Body of pancreas (tissue), 4 donors: ENCODE data around the gene TRERF1. TPM values are rescaled to one million over a fixed set of nuclear protein-coding genes. Genes with fewer than 3 reads are reported as not detected.
A peak's percentile ranks its signal among the peaks of the same experiment; 100 is the strongest.
"Not testable (repeated sequence)": the region's sequence is repeated elsewhere in the genome, so short reads cannot be mapped to it uniquely, and the experiment has no call there.

Experiments used
- ATAC-seq: fragments of 150-250 bp; one replicate; pipeline ENCODE4 v1.9.1; 2016
- DNase-seq, 4 donors: peaks; one replicate each; pipeline ENCODE4 v3.0.0-alpha.2; 2019
- H3K27ac ChIP-seq, 4 donors: fragments of 200-600 bp; sonication (generic); 1 replicate in 3 of 4; 2 replicates in 1 of 4; pipeline versions ENCODE4 v1.5.1 to v1.6.1; 2016 to 2019; ENCODE audit warnings: mild to moderate bottlenecking in 1 of 4, mixed read lengths in 1 of 4, moderate library complexity in 1 of 4
- H3K27me3 ChIP-seq, 2 donors: fragments of 200-600 bp; sonication (generic); one replicate each; pipeline ENCODE4 v1.6.0; 2016; ENCODE audit warnings: mild to moderate bottlenecking in 1 of 2
- H3K36me3 ChIP-seq, 2 donors: fragments of 200-600 bp; sonication (generic); replicated peaks in 1 of 2; 2 replicates each; pipeline ENCODE4 v1.5.1; 2016; ENCODE audit warnings: low read depth in 2 of 2; ENCODE audit not compliant: insufficient read depth in 1 of 2
- H3K4me1 ChIP-seq: fragments of 200-600 bp; sonication (generic); one replicate; pipeline ENCODE4 v1.6.0; 2016
- H3K4me3 ChIP-seq, 2 donors: fragments of 200-600 bp; sonication (generic); 1 replicate in 1 of 2; 2 replicates in 1 of 2; pipeline ENCODE4 v1.5.1; 2016 to 2019
- H3K9me3 ChIP-seq, 3 donors: fragments of 200-600 bp; sonication (generic); 1 replicate in 2 of 3; 2 replicates in 1 of 3; pipeline ENCODE4 v1.5.1; 2016
- CTCF ChIP-seq, 7 experiments: fragments of 450-650 bp in 4 of 7; fragments of 200-600 bp in 3 of 7; sonication (generic) in 3 of 7; IDR thresholded peaks; one replicate each; pipeline ENCODE4 v1.5.1; 2016 to 2019; ENCODE audit warnings: antibody characterized with exemption in 7 of 7
- POLR2A ChIP-seq, 3 donors: fragments of 450-650 bp; IDR thresholded peaks; one replicate each; pipeline ENCODE4 v1.6.1; 2016; ENCODE audit warnings: antibody characterized with exemption in 3 of 3, mild to moderate bottlenecking in 2 of 3
- WGBS, 2 donors: methylation state at CpG; one replicate each; pipeline ENCODE4 v1.1.5; 2017; 5-methylcytosine and 5-hydroxymethylcytosine counted together
- intact Hi-C: fragments of 100-400 bp; cut with DNase I; formaldehyde crosslinking; loops from one replicate; pipeline ENCODE4 v1.15.1; 2023
- total RNA-seq, 2 donors: library from RNA; depleted of rRNA; stranded (reverse); fragments of >200 nt; gene quantifications; one replicate each; pipeline ENCODE4 v1.1.0, GENCODE V29; 2016

Gene TRERF1
- total RNA-seq, 2 donors from 2014 or later, result 2.3 to 3.4 TPM

- DNase-seq (no peak), ATAC-seq (no peak)
- intact Hi-C loops, result no loop called here
- TF ChIP-seq CTCF (IDR thresholded peaks at IDR 0.05), result no peak
- TF ChIP-seq POLR2A (IDR thresholded peaks at IDR 0.05), result no peak
- Histone ChIP-seq H3K36me3 (no peaks in the 10 kb centered on the region), H3K4me3 (no peak overlapping the region), H3K4me1 (peaks cover 4% of the 10 kb centered on the region), H3K27me3 (no peaks in the 10 kb centered on the region), H3K9me3 (no peaks in the 10 kb centered on the region), H3K27ac (no peak overlapping the region)
- 19 to 41% methylated on average over 6 to 8 of the region's 8 CpGs for WGBS, 2 donors
These were observed 258.2 kb downstream of the TRERF1 start for GRCh38 chr6:42193491-42193894.

- H3K36me3 ChIP-seq, DNase-seq, H3K27me3 ChIP-seq, H3K9me3 ChIP-seq, intact Hi-C loops, H3K4me1 ChIP-seq, H3K27ac ChIP-seq, H3K4me3 ChIP-seq, ATAC-seq: not testable (repeated sequence)
- 93 to 96% methylated on average over 5 of the region's 5 CpGs for WGBS, 2 donors
These were observed 259.3 kb downstream of the TRERF1 start for GRCh38 chr6:42192385-42192784.

GRCh38 chr6:42190554-42191183 is 261.1 kb downstream of the TRERF1 start:
- Histone ChIP-seq H3K9me3 (no peaks in the 10 kb centered on the region), H3K36me3 (no peaks in the 10 kb centered on the region), H3K4me3 (no peak overlapping the region), H3K27me3 (no peaks in the 10 kb centered on the region), H3K27ac (no peak overlapping the region), H3K4me1 (peaks cover 4% of the 10 kb centered on the region)
- ATAC-seq (no peak), DNase-seq (peak in 1 of 4 donors; percentile 6)
- TF ChIP-seq POLR2A (IDR thresholded peaks at IDR 0.05) (no peak), CTCF (IDR thresholded peaks at IDR 0.05) (no peak)
- 75 to 85% methylated on average over 5 of the region's 5 CpGs for WGBS, 2 donors
- intact Hi-C loops, result no loop called here

- Histone ChIP-seq H3K27me3 (no peaks in the 10 kb centered on the region), H3K36me3 (no peaks in the 10 kb centered on the region), H3K9me3 (no peaks in the 10 kb centered on the region), H3K27ac (no peak overlapping the region), H3K4me1 (peaks cover 1% of the 10 kb centered on the region), H3K4me3 (no peak overlapping the region)
- intact Hi-C loops, result no loop called here
- 87 to 88% methylated on average over 6 of the region's 6 CpGs for WGBS, 2 donors
- TF ChIP-seq POLR2A (IDR thresholded peaks at IDR 0.05) (no peak), CTCF (IDR thresholded peaks at IDR 0.05) (no peak)
- no peak for DNase-seq
- no peak for ATAC-seq
These were observed 263.3 kb downstream of the TRERF1 start for GRCh38 chr6:42188406-42188805.

GRCh38 chr6:42185597-42185996 is 266.1 kb downstream of the TRERF1 start:
- Histone ChIP-seq H3K4me1 (no peaks in the 10 kb centered on the region), H3K27ac (no peak overlapping the region), H3K4me3 (no peak overlapping the region), H3K36me3 (no peaks in the 10 kb centered on the region), H3K27me3 (no peaks in the 10 kb centered on the region), H3K9me3 (no peaks in the 10 kb centered on the region)
- DNase-seq (no peak), ATAC-seq (no peak)
- intact Hi-C loops, result no loop called here
- 66 to 71% methylated on average over 8 to 10 of the region's 10 CpGs for WGBS, 2 donors
- TF ChIP-seq CTCF (IDR thresholded peaks at IDR 0.05) (no peak), POLR2A (IDR thresholded peaks at IDR 0.05) (no peak)
